Neuronal stem cell (in vitro differentiated cells): ENCODE results near the gene SP6.

Experiments
- DNase-seq: peaks from one replicate; pipeline ENCODE4 v3.0.0-alpha.2; 2013; ENCODE audit warnings: low spot score
- H2AFZ ChIP-seq: one replicate; pipeline ENCODE4 v1.6.1; 2013; ENCODE audit warnings: mild to moderate bottlenecking, low read length, inconsistent platforms
- H2AK5ac ChIP-seq: 2 replicates; pipeline ENCODE4 v1.6.1; 2013; ENCODE audit warnings: low read depth, mild to moderate bottlenecking, inconsistent platforms, low read length, moderate library complexity, mixed read lengths
- H2BK120ac ChIP-seq: 2 replicates; pipeline ENCODE4 v1.6.1; 2013; ENCODE audit warnings: low read depth, mild to moderate bottlenecking, inconsistent platforms, low read length, moderate library complexity, mixed read lengths
- H2BK12ac ChIP-seq: one replicate; pipeline ENCODE4 v1.6.1; 2013; ENCODE audit warnings: low read length, inconsistent platforms
- H2BK15ac ChIP-seq: 2 replicates; pipeline ENCODE4 v1.6.1; 2013; ENCODE audit warnings: mild to moderate bottlenecking, low read length, inconsistent platforms, mixed read lengths
- H2BK5ac ChIP-seq: one replicate; pipeline ENCODE4 v1.6.1; 2013; ENCODE audit warnings: inconsistent platforms, mild to moderate bottlenecking, low read length, moderate library complexity
- H3K14ac ChIP-seq: one replicate; pipeline ENCODE4 v1.6.1; 2013; ENCODE audit warnings: low read length, inconsistent platforms
- H3K18ac ChIP-seq: 2 replicates; pipeline ENCODE4 v1.6.1; 2013; ENCODE audit warnings: low read length, inconsistent platforms
- H3K23ac ChIP-seq: 2 replicates; pipeline ENCODE4 v1.6.1; 2013; ENCODE audit warnings: low read depth, mild to moderate bottlenecking, mixed read lengths, low read length, inconsistent platforms; ENCODE audit not compliant: poor library complexity
- H3K27ac ChIP-seq: replicated peaks from 3 replicates; pipeline ENCODE4 v1.5.1; 2013; ENCODE audit warnings: low read length, inconsistent platforms
- H3K27me3 ChIP-seq, 3 experiments: 2 replicates each; pipeline ENCODE4 v1.6.1; 2013; ENCODE audit warnings: low read length in 3 of 3, mild to moderate bottlenecking in 2 of 3, inconsistent platforms in 1 of 3, low read depth in 1 of 3, mixed read lengths in 1 of 3, moderate library complexity in 1 of 3; ENCODE audit not compliant: control insufficient read depth in 3 of 3, insufficient read depth in 3 of 3
- H3K36me3 ChIP-seq, 2 donors: replicated peaks in 1 of 2; 2 replicates each; pipeline ENCODE4 v1.6.1; 2013; ENCODE audit warnings: low read length in 2 of 2; ENCODE audit not compliant: control insufficient read depth in 2 of 2, insufficient read depth in 2 of 2
- H3K4ac ChIP-seq: 2 replicates; pipeline ENCODE4 v1.6.1; 2013; ENCODE audit warnings: inconsistent platforms, mild to moderate bottlenecking, low read length, moderate library complexity
- H3K4me1 ChIP-seq, 2 donors: 1 replicate in 1 of 2; 2 replicates in 1 of 2; pipeline ENCODE4 v1.6.1; 2013; ENCODE audit warnings: low read length in 2 of 2, low read depth in 1 of 2; ENCODE audit not compliant: control insufficient read depth in 2 of 2, insufficient read depth in 1 of 2
- H3K4me2 ChIP-seq: one replicate; pipeline ENCODE4 v1.6.1; 2013; ENCODE audit warnings: mild to moderate bottlenecking, low read length, inconsistent platforms; ENCODE audit not compliant: insufficient read depth, poor library complexity, severe bottlenecking
- H3K4me3 ChIP-seq, 2 donors: 2 replicates each; pipeline ENCODE4 v1.5.1; 2013; ENCODE audit warnings: low read length in 2 of 2, mild to moderate bottlenecking in 2 of 2, inconsistent platforms in 1 of 2, moderate library complexity in 1 of 2
- H3K79me1 ChIP-seq: one replicate; pipeline ENCODE4 v1.6.1; 2013; ENCODE audit warnings: low read depth, mild to moderate bottlenecking, inconsistent platforms, low read length, moderate library complexity
- H3K9ac ChIP-seq: one replicate; pipeline ENCODE4 v1.6.1; 2013; ENCODE audit warnings: mild to moderate bottlenecking, low read depth, low read length, inconsistent platforms; ENCODE audit not compliant: poor library complexity
- H3K9me3 ChIP-seq, 2 donors: replicated peaks in 1 of 2; 2 replicates each; pipeline versions ENCODE3 to v1.6.1; 2013; ENCODE audit warnings: low read length in 2 of 2, mild to moderate bottlenecking in 2 of 2, inconsistent platforms in 1 of 2, low read depth in 1 of 2, mixed read lengths in 1 of 2, moderate library complexity in 1 of 2; ENCODE audit not compliant: control insufficient read depth in 2 of 2, insufficient read depth in 1 of 2
- H4K8ac ChIP-seq: one replicate; pipeline ENCODE4 v1.6.1; 2013; ENCODE audit warnings: low read depth, mild to moderate bottlenecking, inconsistent platforms, low read length, moderate library complexity
- H4K91ac ChIP-seq: one replicate; pipeline ENCODE4 v1.6.1; 2013; ENCODE audit warnings: low read length, low read depth, mild to moderate bottlenecking, inconsistent platforms; ENCODE audit not compliant: poor library complexity
- WGBS, 2 donors: extraction: QIAGEN DNeasy Blood & Tissue Kit; methylation state at CpG; one replicate each; pipeline ENCODE4 v1.1.7; 2013; ENCODE audit warnings: missing lambda C conversion rate in 2 of 2, mixed read lengths in 1 of 2; ENCODE audit not compliant: insufficient read length in 2 of 2, insufficient replicate concordance in 1 of 2; ENCODE audit errors: extremely low coverage in 2 of 2; 5-methylcytosine and 5-hydroxymethylcytosine counted together

Gene SP6

DNA sequence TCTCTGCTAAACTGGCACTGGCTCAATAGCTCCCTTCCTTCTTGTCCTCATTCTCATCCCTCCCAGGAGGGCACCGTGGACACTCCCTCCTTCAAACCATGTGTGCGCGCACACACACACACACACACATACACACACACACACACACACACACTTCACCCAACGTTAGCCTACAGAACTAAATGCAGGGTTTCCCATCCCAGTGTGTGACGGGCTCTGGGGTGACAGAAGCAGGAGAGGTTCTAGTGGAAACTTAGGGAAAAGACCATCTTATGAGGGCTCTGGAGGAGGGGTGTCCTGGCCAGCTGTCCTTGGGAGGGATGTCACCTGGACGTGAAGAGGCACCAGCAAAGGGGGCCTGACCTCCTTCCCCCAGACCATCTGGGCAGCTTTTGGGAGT lies 49.1 kb downstream of the SP6 start:
- peaks cover 0 to 2% of the 10 kb centered on the region in 2 donors for H3K36me3 ChIP-seq
- no peak overlapping the region for H2BK120ac ChIP-seq
- no peaks in the 10 kb centered on the region for H3K4me1 ChIP-seq
- WGBS, 2 donors, result no CpG with 5 or more reads among the region's 6 CpGs
- no peak overlapping the region for H3K14ac ChIP-seq
- no peak overlapping the region for H3K27ac ChIP-seq
- DNase-seq, result no peak
- no peak overlapping the region for H2BK12ac ChIP-seq
- no peaks in the 10 kb centered on the region for H3K9me3 ChIP-seq
- H2AK5ac ChIP-seq, result no peak overlapping the region
- no peak overlapping the region for H3K18ac ChIP-seq
- H2BK15ac ChIP-seq, result no peak overlapping the region
- H3K23ac ChIP-seq, result no peak overlapping the region
- H3K4me2 ChIP-seq, result no peak overlapping the region
- H3K4me3 ChIP-seq, result no peak overlapping the region
- H4K8ac ChIP-seq, result no peak overlapping the region
- no peak overlapping the region for H2AFZ ChIP-seq
- no peak overlapping the region for H3K9ac ChIP-seq
- peaks cover 0 to 35% (median 5%) of the 10 kb centered on the region in 3 experiments for H3K27me3 ChIP-seq
- no peak overlapping the region for H4K91ac ChIP-seq
- no peaks in the 10 kb centered on the region for H3K79me1 ChIP-seq
- H3K4ac ChIP-seq, result no peak overlapping the region
- no peak overlapping the region for H2BK5ac ChIP-seq

DNA sequence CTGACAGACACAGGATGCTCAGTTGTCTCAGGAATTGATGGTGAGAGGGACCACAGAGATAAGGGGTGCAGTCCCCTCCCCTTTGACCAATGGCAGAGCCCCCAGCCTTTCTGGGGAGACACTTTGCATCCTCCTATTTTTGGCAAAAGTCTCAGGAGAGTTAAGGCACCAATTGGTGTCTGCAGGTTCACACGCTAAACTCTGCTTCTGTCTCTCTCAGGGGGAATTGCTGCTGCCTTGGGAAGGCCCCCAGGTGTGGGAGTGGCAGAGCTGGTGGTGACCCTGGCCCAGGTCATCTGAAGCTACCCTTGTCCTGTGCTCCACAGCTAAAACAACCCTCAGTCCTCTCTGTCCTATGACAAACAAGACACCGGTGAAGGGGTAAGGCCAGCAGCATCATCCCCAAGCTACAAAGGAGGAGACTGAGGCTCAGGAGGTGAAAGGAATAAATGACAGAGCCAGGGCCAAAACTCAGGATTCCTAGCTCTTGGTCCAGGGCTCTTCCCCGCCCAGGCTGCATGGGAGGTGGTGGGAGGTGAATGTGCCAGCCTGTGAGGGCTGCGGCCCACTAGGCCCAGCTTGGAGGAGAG lies 49.7 kb downstream of the SP6 start:
- Histone ChIP-seq H2AFZ (no peak overlapping the region), H4K91ac (no peak overlapping the region)

DNA sequence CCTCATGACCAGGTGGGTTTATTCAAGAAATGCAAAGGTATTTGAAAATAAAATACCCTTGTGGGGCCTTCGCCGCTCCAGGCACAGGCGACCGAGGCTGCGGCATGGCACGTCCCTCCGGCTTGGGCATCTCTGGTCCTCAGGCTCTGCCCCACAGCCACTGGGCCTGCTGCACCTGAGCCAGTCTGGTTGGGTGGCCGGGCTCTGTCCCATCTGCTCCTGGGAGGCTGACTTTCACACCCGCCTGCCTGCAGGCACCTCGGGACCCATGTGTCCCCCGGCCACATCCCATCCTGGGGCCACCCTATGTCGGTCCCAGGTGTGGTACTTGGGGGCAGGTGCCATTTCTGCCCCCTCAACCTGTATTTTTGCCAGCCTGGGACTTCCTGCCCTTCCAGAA lies 50.3 kb downstream of the SP6 start:
- Histone ChIP-seq H3K27ac (no peak overlapping the region), H3K79me1 (no peaks in the 10 kb centered on the region), H3K14ac (peak overlapping the region; percentile 71), H3K9ac (peak overlapping the region; percentile 16), H3K36me3 (no peaks in the 10 kb centered on the region), H3K4me1 (no peaks in the 10 kb centered on the region), H3K4ac (no peak overlapping the region), H2BK15ac (no peak overlapping the region), H3K4me2 (no peak overlapping the region), H3K4me3 (no peak overlapping the region), H2BK5ac (no peak overlapping the region), H2BK120ac (no peak overlapping the region), H4K91ac (no peak overlapping the region), H3K9me3 (no peaks in the 10 kb centered on the region), H2AFZ (no peak overlapping the region), H3K27me3 (peaks cover 0 to 35% (median 5%) of the 10 kb centered on the region in 3 experiments), H2AK5ac (no peak overlapping the region), H3K23ac (peak overlapping the region; percentile 55), H4K8ac (no peak overlapping the region), H3K18ac (no peak overlapping the region), H2BK12ac (no peak overlapping the region)
- no CpG with 5 or more reads among the region's 12 CpGs for WGBS, 2 donors
- no peak for DNase-seq

More for the DNA sequence above, 49.7 kb downstream of the SP6 start:
- peaks cover 0 to 35% (median 5%) of the 10 kb centered on the region in 3 experiments for H3K27me3 ChIP-seq
- WGBS, 2 donors, result no CpG with 5 or more reads among the region's 4 CpGs
- peak overlapping the region; percentile 55 for H3K23ac ChIP-seq
- H3K4ac ChIP-seq, result no peak overlapping the region
- H2BK120ac ChIP-seq, result no peak overlapping the region
- no peak overlapping the region for H3K14ac ChIP-seq
- H3K36me3 ChIP-seq, result no peaks in the 10 kb centered on the region
- H2BK15ac ChIP-seq, result no peak overlapping the region
- H3K79me1 ChIP-seq, result no peaks in the 10 kb centered on the region
- H3K9me3 ChIP-seq, result no peaks in the 10 kb centered on the region
- H3K4me1 ChIP-seq, result no peaks in the 10 kb centered on the region
- no peak overlapping the region for H3K4me2 ChIP-seq
- no peak overlapping the region for H3K27ac ChIP-seq
- H4K8ac ChIP-seq, result no peak overlapping the region
- H3K18ac ChIP-seq, result no peak overlapping the region
- no peak overlapping the region for H3K4me3 ChIP-seq
- H2AK5ac ChIP-seq, result no peak overlapping the region
- H3K9ac ChIP-seq, result no peak overlapping the region
- H2BK5ac ChIP-seq, result no peak overlapping the region
- H2BK12ac ChIP-seq, result no peak overlapping the region
- no peak for DNase-seq

DNA sequence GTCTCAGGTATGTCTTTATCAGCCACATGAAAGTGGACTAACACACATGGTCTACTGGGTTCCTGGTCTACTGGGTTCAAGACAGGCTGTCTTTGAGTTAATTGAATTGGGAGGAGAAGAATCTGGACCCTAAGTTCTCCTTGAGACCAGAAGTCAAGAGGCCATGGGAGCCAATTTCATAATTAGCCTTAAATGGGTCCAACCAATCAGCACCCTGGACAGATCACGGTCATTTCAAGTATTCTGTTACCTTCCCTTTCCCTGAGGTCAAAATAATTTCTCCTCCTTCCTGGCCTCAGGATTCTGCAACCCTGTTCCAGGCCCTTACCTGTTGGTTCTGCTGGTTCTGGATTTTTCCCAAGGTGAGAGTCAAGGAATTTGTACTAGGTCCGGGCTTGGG lies 53.2 kb downstream of the SP6 start:
- Histone ChIP-seq H2BK15ac (no peak overlapping the region), H3K14ac (no peak overlapping the region), H3K9ac (no peak overlapping the region), H3K4me3 (no peak overlapping the region), H2BK5ac (no peak overlapping the region), H3K4ac (no peak overlapping the region), H3K4me2 (no peak overlapping the region), H3K23ac (no peak overlapping the region), H3K18ac (no peak overlapping the region), H4K91ac (no peak overlapping the region), H3K4me1 (no peaks in the 10 kb centered on the region), H3K36me3 (no peaks in the 10 kb centered on the region), H3K27me3 (peaks cover 0 to 51% (median 3%) of the 10 kb centered on the region in 3 experiments), H3K27ac (no peak overlapping the region), H2BK12ac (no peak overlapping the region), H2AFZ (no peak overlapping the region), H3K79me1 (no peaks in the 10 kb centered on the region), H2BK120ac (no peak overlapping the region), H3K9me3 (no peaks in the 10 kb centered on the region), H2AK5ac (no peak overlapping the region), H4K8ac (no peak overlapping the region)
- DNase-seq, result no peak
- no CpG with 5 or more reads among the region's 2 CpGs for WGBS, 2 donors
